GM12878 (cell line): ENCODE measurements around the gene CCDC87. TPM values are rescaled to one million over a fixed set of nuclear protein-coding genes. Genes with fewer than 3 reads are reported as not detected.

Source experiments
- ATAC-seq: fragments of 200-7000 bp; cut with Tn5 transposase; 3 replicates; pipeline ENCODE4 v1.9.1; 2020; ENCODE audit warnings: mild to moderate bottlenecking, moderate library complexity
- BruUV-seq: library from RNA; stranded (reverse); fragments of 400-500 nt; replicated peaks from 2 replicates; lab custom pipeline; 2021; lab: Mats Ljungman, UMichigan
- CTCF ChIA-PET: fragments of 300-600 bp; sonication (Branson Sonifier 250); formaldehyde crosslinking; extraction: SDS; loops from one replicate; lab custom pipeline; 2021; ENCODE audit warnings: inconsistent platforms; lab: Yijun Ruan, JAX
- POLR2A ChIA-PET: fragments of 350-600 bp; formaldehyde crosslinking; extraction: SDS; loops from one replicate; lab custom pipeline; 2021; ENCODE audit warnings: inconsistent platforms; lab: Charles Lee
- RAD21 ChIA-PET: fragments of 300-600 bp; sonication (Branson Sonifier 250); formaldehyde crosslinking; loops from one replicate; lab custom pipeline; 2023; ENCODE audit warnings: antibody characterized with exemption; ENCODE audit not compliant: unreplicated experiment; lab: Charles Lee
- SMC1A ChIA-PET: fragments of 300-600 bp; sonication (Branson Sonifier 250); formaldehyde crosslinking; loops from one replicate; lab custom pipeline; 2023; ENCODE audit not compliant: unreplicated experiment, uncharacterized antibody; lab: Charles Lee
- DNase-seq: peaks from one replicate; pipeline ENCODE4 v3.0.0-alpha.2; 2011; ENCODE audit warnings: low read depth, low spot score
- FAIRE-seq: peaks from 3 replicates; lab custom pipeline; 2011; peaks lifted over from hg19 to GRCh38; lab: Jason Lieb, UNC
- H2AFZ ChIP-seq: 2 replicates; pipeline ENCODE4 v1.6.0; 2011; ENCODE audit warnings: low read depth, low read length, control low read depth; ENCODE audit not compliant: control insufficient read depth
- H3K27ac ChIP-seq: 2 replicates; pipeline ENCODE4 v1.5.1; 2011; ENCODE audit warnings: control low read depth; ENCODE audit not compliant: control insufficient read depth, insufficient read depth
- H3K27me3 ChIP-seq, 2 experiments: replicated peaks in 1 of 2; 2 replicates each; pipeline versions ENCODE4 v1.6.0 to v1.6.1; 2011; ENCODE audit warnings: low read length in 1 of 2; ENCODE audit not compliant: control insufficient read depth in 2 of 2, insufficient read depth in 2 of 2
- H3K36me3 ChIP-seq, 2 experiments: 2 replicates each; pipeline ENCODE4 v1.5.1; 2011; ENCODE audit warnings: low read length in 1 of 2; ENCODE audit not compliant: control insufficient read depth in 2 of 2, insufficient read depth in 2 of 2
- H3K4me1 ChIP-seq: 2 replicates; pipeline ENCODE4 v1.6.1; 2011; ENCODE audit warnings: mild to moderate bottlenecking, low read length, moderate library complexity, mixed read lengths; ENCODE audit not compliant: control insufficient read depth, insufficient read depth
- H3K4me2 ChIP-seq: 2 replicates; pipeline ENCODE4 v1.6.0; 2011; ENCODE audit warnings: control low read depth; ENCODE audit not compliant: control insufficient read depth, insufficient read depth
- H3K4me3 ChIP-seq: fragments of 200-600 bp; sonication (generic); 2 replicates; pipeline ENCODE4 v1.5.1; 2016
- H3K79me2 ChIP-seq: 2 replicates; pipeline ENCODE4 v1.6.0; 2011; ENCODE audit warnings: low read length; ENCODE audit not compliant: control insufficient read depth, insufficient read depth
- H3K9ac ChIP-seq: 2 replicates; pipeline ENCODE4 v1.8.0; 2011; ENCODE audit warnings: low read length, control low read depth, mixed read lengths; ENCODE audit not compliant: control insufficient read depth, insufficient read depth
- H3K9me3 ChIP-seq: replicated peaks from 3 replicates; pipeline ENCODE4 v1.5.1; 2011; ENCODE audit warnings: mild to moderate bottlenecking, low read length; ENCODE audit not compliant: control insufficient read depth, insufficient read depth
- H4K20me1 ChIP-seq: 2 replicates; pipeline ENCODE4 v1.6.0; 2011; ENCODE audit not compliant: control insufficient read depth, insufficient read depth
- EP300 ChIP-seq, 2 experiments: fragments of 150-350 bp in 1 of 2; IDR thresholded peaks; 2 replicates each; pipeline ENCODE4 v1.6.1; 2011 to 2012; ENCODE audit warnings: low read depth in 2 of 2, low read length in 2 of 2, borderline replicate concordance in 1 of 2, improper control_type of control experiment in 1 of 2, inconsistent platforms in 1 of 2; ENCODE audit not compliant: control insufficient read depth in 1 of 2
- ESRRA ChIP-seq: IDR thresholded peaks from 2 replicates; pipeline ENCODE4 v1.6.1; 2012; ENCODE audit warnings: mild to moderate bottlenecking, low read length, improper control_type of control experiment
- LARP7 ChIP-seq: fragments of 450-650 bp; IDR thresholded peaks from 2 replicates; pipeline ENCODE4 v1.6.1; 2017; ENCODE audit warnings: mild to moderate bottlenecking
- MEF2A ChIP-seq: IDR thresholded peaks from 2 replicates; pipeline ENCODE4 v1.6.1; 2011; ENCODE audit warnings: low read depth, mild to moderate bottlenecking, low read length, moderate library complexity; ENCODE audit not compliant: insufficient read depth
- RBBP5 ChIP-seq: fragments of 200-600 bp; sonication (generic); conservative IDR thresholded peaks from 2 replicates; pipeline ENCODE4 v1.6.1; 2016
- SIN3A ChIP-seq: IDR thresholded peaks from 2 replicates; pipeline ENCODE4 v1.6.1; 2012; ENCODE audit warnings: low read depth, low read length, improper control_type of control experiment
- SMC3 ChIP-seq: IDR thresholded peaks from 2 replicates; pipeline ENCODE4 v1.6.1; 2011; ENCODE audit warnings: low read length, improper control_type of control experiment, borderline replicate concordance
- TARDBP ChIP-seq: IDR thresholded peaks from 2 replicates; pipeline ENCODE4 v1.6.1; 2016; ENCODE audit warnings: borderline replicate concordance
- TBL1XR1 ChIP-seq: IDR thresholded peaks from 2 replicates; pipeline ENCODE4 v1.6.1; 2012; ENCODE audit warnings: low read depth, low read length, improper control_type of control experiment
- YY1 ChIP-seq: IDR thresholded peaks from 2 replicates; pipeline ENCODE4 v1.6.1; 2011; ENCODE audit warnings: low read depth, mild to moderate bottlenecking, low read length
- WGBS: methylation state at CpG from one replicate; pipeline ENCODE4 v1.1.6; 2016; ENCODE audit warnings: low lambda C conversion rate; ENCODE audit not compliant: insufficient replicate concordance, insufficient coverage; ENCODE audit errors: missing lambda C conversion rate; 5-methylcytosine and 5-hydroxymethylcytosine counted together
- in situ Hi-C: fragments of 300-500 bp; cut with MboI; formaldehyde crosslinking; loops from 9 replicates; pipeline ENCODE4 v1.14.3; 2018; ENCODE audit warnings: mixed read lengths
- intact Hi-C: fragments of 100-400 bp; cut with micrococcal nuclease; formaldehyde crosslinking; loops from one replicate; pipeline ENCODE4 v1.14.2; 2022; ENCODE audit not compliant: unreplicated experiment
- polyA plus RNA-seq, 11 experiments: library from polyadenylated mRNA; depleted of rRNA in 4 of 11; unstranded in 6 of 11; stranded (reverse) in 5 of 11; fragments of >200 nt; fragmentation: Nextera tagmentation in 4 of 11; fragmentation: Illumina TruSeq in 1 of 11; extraction: Ambion mirVana in 4 of 11; extraction: Trizol in 1 of 11; gene quantifications; 1 replicate in 1 of 11; 2 replicates in 10 of 11; pipeline versions ENCODE4 v1.2.1 to v1.2.3, GENCODE V29; 2011 to 2016; ENCODE audit warnings: inconsistent platforms in 2 of 11, missing spikeins in 2 of 11, low read depth in 1 of 11
- total RNA-seq, 4 experiments: library from RNA; depleted of rRNA in 3 of 4; stranded (reverse); fragments of >200 nt in 3 of 4; fragmentation: Illumina TruSeq in 1 of 4; extraction: Trizol in 1 of 4; gene quantifications; 2 replicates each; pipeline versions ENCODE4 v1.2.1 to v1.2.3, GENCODE V29; 2013 to 2021
- TF ChIP-seq, protein P1 (sequence below): fragments of 450-650 bp; IDR thresholded peaks from 2 replicates; pipeline ENCODE4 v1.6.1; 2018; ENCODE audit warnings: mild to moderate bottlenecking, low read depth, moderate library complexity; ENCODE audit not compliant: partially characterized antibody
- TF ChIP-seq, protein P2 (sequence below): fragments of 450-650 bp; formaldehyde crosslinking; IDR thresholded peaks from 2 replicates; pipeline ENCODE4 v1.5.0; 2022; ENCODE audit warnings: mild to moderate bottlenecking, missing genetic modification characterization
- TF ChIP-seq, protein P3 (sequence below): IDR thresholded peaks from 2 replicates; pipeline ENCODE4 v1.6.1; 2012; ENCODE audit warnings: low read depth, low read length, improper control_type of control experiment
- TF ChIP-seq, protein P4 (sequence below): IDR thresholded peaks from 2 replicates; pipeline ENCODE4 v1.6.1; 2011; ENCODE audit warnings: borderline replicate concordance, low read depth, mild to moderate bottlenecking, moderate library complexity, mixed read lengths, low read length; ENCODE audit not compliant: insufficient read depth; ENCODE audit errors: extremely low read length
- TF ChIP-seq, protein P5 (sequence below): fragments of 450-650 bp; IDR thresholded peaks from 2 replicates; pipeline ENCODE4 v1.6.1; 2018; ENCODE audit warnings: borderline replicate concordance, mild to moderate bottlenecking; ENCODE audit not compliant: partially characterized antibody

The CCDC87 gene
- total and polyA plus RNA-seq, 10 of the 15 experiments (the other 5 are each of a cell fraction or from before 2014, with no cell fraction given): 0.02 to 0.17 (median 0.09) TPM; not detected in 3

DNA sequence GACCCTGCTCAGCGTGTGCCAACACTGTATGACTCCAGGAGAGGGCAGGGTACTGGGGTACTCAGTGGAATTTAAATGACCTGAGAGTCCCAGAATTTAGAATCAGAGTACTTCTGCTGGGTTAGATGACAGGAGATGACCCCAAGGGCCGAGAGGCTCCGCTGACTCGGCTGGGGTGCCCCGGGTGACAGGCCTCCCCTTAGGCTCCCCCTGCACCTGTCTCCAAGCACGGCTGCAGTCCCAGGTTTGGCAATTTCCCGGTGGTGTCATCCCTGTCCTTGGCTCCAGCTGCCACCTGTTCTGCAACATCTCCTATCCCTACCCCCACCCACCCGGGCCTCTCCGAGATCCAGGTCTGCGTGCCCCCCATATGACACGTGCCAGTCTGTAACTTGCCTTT is 44.8 kb downstream of the CCDC87 start:
- intact Hi-C loops: no loop called here
- no peak for FAIRE-seq
- no TSS peak for BruUV-seq
- TF ChIP-seq, protein P1, sequence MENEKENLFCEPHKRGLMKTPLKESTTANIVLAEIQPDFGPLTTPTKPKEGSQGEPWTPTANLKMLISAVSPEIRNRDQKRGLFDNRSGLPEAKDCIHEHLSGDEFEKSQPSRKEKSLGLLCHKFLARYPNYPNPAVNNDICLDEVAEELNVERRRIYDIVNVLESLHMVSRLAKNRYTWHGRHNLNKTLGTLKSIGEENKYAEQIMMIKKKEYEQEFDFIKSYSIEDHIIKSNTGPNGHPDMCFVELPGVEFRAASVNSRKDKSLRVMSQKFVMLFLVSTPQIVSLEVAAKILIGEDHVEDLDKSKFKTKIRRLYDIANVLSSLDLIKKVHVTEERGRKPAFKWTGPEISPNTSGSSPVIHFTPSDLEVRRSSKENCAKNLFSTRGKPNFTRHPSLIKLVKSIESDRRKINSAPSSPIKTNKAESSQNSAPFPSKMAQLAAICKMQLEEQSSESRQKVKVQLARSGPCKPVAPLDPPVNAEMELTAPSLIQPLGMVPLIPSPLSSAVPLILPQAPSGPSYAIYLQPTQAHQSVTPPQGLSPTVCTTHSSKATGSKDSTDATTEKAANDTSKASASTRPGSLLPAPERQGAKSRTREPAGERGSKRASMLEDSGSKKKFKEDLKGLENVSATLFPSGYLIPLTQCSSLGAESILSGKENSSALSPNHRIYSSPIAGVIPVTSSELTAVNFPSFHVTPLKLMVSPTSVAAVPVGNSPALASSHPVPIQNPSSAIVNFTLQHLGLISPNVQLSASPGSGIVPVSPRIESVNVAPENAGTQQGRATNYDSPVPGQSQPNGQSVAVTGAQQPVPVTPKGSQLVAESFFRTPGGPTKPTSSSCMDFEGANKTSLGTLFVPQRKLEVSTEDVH: no peak
- TF ChIP-seq, protein P2, sequence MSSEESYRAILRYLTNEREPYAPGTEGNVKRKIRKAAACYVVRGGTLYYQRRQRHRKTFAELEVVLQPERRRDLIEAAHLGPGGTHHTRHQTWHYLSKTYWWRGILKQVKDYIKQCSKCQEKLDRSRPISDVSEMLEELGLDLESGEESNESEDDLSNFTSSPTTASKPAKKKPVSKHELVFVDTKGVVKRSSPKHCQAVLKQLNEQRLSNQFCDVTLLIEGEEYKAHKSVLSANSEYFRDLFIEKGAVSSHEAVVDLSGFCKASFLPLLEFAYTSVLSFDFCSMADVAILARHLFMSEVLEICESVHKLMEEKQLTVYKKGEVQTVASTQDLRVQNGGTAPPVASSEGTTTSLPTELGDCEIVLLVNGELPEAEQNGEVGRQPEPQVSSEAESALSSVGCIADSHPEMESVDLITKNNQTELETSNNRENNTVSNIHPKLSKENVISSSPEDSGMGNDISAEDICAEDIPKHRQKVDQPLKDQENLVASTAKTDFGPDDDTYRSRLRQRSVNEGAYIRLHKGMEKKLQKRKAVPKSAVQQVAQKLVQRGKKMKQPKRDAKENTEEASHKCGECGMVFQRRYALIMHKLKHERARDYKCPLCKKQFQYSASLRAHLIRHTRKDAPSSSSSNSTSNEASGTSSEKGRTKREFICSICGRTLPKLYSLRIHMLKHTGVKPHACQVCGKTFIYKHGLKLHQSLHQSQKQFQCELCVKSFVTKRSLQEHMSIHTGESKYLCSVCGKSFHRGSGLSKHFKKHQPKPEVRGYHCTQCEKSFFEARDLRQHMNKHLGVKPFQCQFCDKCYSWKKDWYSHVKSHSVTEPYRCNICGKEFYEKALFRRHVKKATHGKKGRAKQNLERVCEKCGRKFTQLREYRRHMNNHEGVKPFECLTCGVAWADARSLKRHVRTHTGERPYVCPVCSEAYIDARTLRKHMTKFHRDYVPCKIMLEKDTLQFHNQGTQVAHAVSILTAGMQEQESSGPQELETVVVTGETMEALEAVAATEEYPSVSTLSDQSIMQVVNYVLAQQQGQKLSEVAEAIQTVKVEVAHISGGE (CRISPR knock-in tag): no peak
- TF ChIP-seq, protein P3, sequence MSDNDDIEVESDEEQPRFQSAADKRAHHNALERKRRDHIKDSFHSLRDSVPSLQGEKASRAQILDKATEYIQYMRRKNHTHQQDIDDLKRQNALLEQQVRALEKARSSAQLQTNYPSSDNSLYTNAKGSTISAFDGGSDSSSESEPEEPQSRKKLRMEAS: no peak
- TF ChIP-seq SMC3 (no peak), RBBP5 (no peak), TARDBP (no peak), SIN3A (no peak), MEF2A (no peak), YY1 (no peak), LARP7 (no peak), EP300 (IDR thresholded peaks at IDR 0.05; ENCODE audit: borderline replicate concordance in 1 of 2, control insufficient read depth in 1 of 2, low read depth in 2 of 2, low read length in 2 of 2) (no peak), ESRRA (no peak), TBL1XR1 (no peak)
- TF ChIP-seq, protein P4, sequence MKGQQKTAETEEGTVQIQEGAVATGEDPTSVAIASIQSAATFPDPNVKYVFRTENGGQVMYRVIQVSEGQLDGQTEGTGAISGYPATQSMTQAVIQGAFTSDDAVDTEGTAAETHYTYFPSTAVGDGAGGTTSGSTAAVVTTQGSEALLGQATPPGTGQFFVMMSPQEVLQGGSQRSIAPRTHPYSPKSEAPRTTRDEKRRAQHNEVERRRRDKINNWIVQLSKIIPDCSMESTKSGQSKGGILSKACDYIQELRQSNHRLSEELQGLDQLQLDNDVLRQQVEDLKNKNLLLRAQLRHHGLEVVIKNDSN: no peak
- TF ChIP-seq, protein P5, sequence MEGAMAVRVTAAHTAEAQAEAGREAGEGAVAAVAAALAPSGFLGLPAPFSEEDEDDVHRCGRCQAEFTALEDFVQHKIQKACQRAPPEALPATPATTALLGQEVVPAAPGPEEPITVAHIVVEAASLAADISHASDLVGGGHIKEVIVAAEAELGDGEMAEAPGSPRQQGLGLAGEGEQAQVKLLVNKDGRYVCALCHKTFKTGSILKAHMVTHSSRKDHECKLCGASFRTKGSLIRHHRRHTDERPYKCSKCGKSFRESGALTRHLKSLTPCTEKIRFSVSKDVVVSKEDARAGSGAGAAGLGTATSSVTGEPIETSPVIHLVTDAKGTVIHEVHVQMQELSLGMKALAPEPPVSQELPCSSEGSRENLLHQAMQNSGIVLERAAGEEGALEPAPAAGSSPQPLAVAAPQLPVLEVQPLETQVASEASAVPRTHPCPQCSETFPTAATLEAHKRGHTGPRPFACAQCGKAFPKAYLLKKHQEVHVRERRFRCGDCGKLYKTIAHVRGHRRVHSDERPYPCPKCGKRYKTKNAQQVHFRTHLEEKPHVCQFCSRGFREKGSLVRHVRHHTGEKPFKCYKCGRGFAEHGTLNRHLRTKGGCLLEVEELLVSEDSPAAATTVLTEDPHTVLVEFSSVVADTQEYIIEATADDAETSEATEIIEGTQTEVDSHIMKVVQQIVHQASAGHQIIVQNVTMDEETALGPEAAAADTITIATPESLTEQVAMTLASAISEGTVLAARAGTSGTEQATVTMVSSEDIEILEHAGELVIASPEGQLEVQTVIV: no peak

More for the DNA sequence above, 44.8 kb downstream of the CCDC87 start:
- H3K4me2 ChIP-seq: no peak overlapping the region
- no peaks in the 10 kb centered on the region for H3K36me3 ChIP-seq
- H3K9me3 ChIP-seq: no peaks in the 10 kb centered on the region
- DNase-seq: no peak
- ChIA-PET SMC1A (no interaction called here), CTCF (interaction anchor here (1.6 kb wide), 1 partner anchor 130 kb away, joined by 4 read pairs; the partner anchor contains the start of gene RBM4B), POLR2A (no interaction called here), RAD21 (no interaction called here)
- in situ Hi-C loops: no loop called here
- H4K20me1 ChIP-seq: no peaks in the 10 kb centered on the region
- H3K9ac ChIP-seq: no peak overlapping the region
- no peak for ATAC-seq
- peaks cover 10% of the 10 kb centered on the region for H3K4me1 ChIP-seq
- no peak overlapping the region for H3K27ac ChIP-seq
- H2AFZ ChIP-seq: no peak overlapping the region
- no peak overlapping the region for H3K4me3 ChIP-seq
- 80% methylated on average over 11 of the region's 11 CpGs for WGBS
- no peaks in the 10 kb centered on the region for H3K27me3 ChIP-seq
- H3K79me2 ChIP-seq: peaks cover 2% of the 10 kb centered on the region
